PFSK-1 (cell line): ENCODE results near the gene SPATA46.

Experiments
- POLR2AphosphoS5 ChIP-seq: IDR thresholded peaks from 2 replicates; pipeline ENCODE4 v1.6.1; 2012; ENCODE audit warnings: low read depth, mild to moderate bottlenecking, control low read depth, low read length, moderate library complexity
- SIN3A ChIP-seq: IDR thresholded peaks from 2 replicates; pipeline ENCODE4 v1.6.1; 2012; ENCODE audit warnings: mild to moderate bottlenecking, low read length, moderate library complexity, borderline replicate concordance; ENCODE audit not compliant: insufficient read depth
- TAF1 ChIP-seq: IDR thresholded peaks from 2 replicates; pipeline ENCODE4 v1.6.1; 2012; ENCODE audit warnings: low read length, control low read depth, borderline replicate concordance; ENCODE audit not compliant: insufficient read depth

- no peak for TF ChIP-seq POLR2AphosphoS5
- TF ChIP-seq TAF1 = no peak
- no peak for TF ChIP-seq SIN3A
Observed at GRCh38 chr1:162343470-162343869, 33.2 kb downstream of the SPATA46 start.
